ENCODE measurements around the gene LATS2.
"Not testable (repeated sequence)": the region's sequence is repeated elsewhere in the genome, so short reads cannot be mapped to it uniquely, and the experiment has no call there.

Gene LATS2

DNA sequence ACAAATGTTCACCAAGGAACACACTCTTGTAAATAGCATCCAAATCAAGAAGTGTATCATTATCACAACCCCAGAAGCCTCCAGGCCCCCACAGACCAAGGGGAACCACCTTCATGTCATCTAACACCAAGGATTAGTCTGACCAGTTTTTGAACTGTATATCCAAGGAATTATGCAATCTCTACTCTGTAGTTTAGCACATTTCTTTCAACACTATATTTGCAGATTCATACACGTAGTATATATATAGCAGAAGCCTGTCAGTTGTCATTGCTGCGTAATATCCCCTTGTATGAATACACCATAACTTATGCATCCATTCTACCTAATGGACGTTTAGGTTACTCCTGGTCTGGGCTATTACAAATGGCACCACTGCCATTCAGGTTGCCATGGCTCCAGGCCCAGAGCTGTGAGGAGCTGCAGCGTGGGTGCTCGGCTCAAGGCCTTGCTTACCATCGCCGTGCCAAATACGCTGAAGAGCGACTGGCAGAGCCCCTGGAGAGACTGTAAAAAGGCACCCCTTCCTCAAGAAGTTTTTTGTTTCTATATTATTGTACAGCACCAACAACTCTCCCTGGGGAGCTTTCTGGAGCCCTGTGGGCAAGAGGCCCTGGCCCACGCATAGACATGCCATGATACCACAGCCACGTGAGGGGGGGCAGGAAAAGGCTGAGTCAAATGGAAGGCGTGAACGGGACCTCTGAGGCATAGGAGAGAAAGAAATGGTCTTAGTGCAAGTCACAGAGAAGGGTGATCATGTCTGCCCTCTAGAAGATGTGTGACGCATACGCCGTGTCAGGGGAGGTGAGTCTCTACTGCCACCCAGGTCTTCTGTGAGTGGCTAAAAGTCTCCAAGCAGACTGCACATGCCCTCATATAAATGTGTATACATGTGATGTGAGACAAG, 10.8 kb downstream of the LATS2 start:
- TF ChIP-seq, protein P1, sequence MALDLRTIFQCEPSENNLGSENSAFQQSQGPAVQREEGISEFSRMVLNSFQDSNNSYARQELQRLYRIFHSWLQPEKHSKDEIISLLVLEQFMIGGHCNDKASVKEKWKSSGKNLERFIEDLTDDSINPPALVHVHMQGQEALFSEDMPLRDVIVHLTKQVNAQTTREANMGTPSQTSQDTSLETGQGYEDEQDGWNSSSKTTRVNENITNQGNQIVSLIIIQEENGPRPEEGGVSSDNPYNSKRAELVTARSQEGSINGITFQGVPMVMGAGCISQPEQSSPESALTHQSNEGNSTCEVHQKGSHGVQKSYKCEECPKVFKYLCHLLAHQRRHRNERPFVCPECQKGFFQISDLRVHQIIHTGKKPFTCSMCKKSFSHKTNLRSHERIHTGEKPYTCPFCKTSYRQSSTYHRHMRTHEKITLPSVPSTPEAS (tag by site-specific recombination; IDR thresholded peaks at IDR 0.05), result no peak
- TF ChIP-seq ZNF510 (tag by site-specific recombination; IDR thresholded peaks at IDR 0.05; ENCODE audit: insufficient replicate concordance), result no peak
- TF ChIP-seq ZNF791 (tag by site-specific recombination; IDR thresholded peaks at IDR 0.05), result no peak
- no peak for TF ChIP-seq PRDM4 (tag by site-specific recombination; IDR thresholded peaks at IDR 0.05)
- TF ChIP-seq ZNF654 (tag by site-specific recombination; IDR thresholded peaks at IDR 0.05; ENCODE audit: low read depth), result no peak
- no peak for TF ChIP-seq ZNF704 (tag by site-specific recombination; IDR thresholded peaks at IDR 0.05)
- TF ChIP-seq ZIC2 (tag by site-specific recombination; IDR thresholded peaks at IDR 0.05), result no peak
- no peak for TF ChIP-seq ZNF433 (tag by site-specific recombination; IDR thresholded peaks at IDR 0.05; ENCODE audit: low read depth)
- H3K36me3 ChIP-seq (ENCODE audit: control insufficient read depth in 2 of 2, insufficient read depth in 1 of 2, low read length in 2 of 2), result peaks cover 0 to 3% of the 10 kb centered on the region in 2 experiments; a peak in 1 of 3 replicates
- H3K27ac ChIP-seq (ENCODE audit: extremely low read depth, low read depth, low read length), result no peak overlapping the region
- ChIA-PET CTCF (no interaction called here), POLR2A (interaction anchor here (1.1 kb wide), 1 partner anchor 10 kb away, joined by 3 read pairs; no protein-coding TSS in a partner anchor)
- H3K4me3 ChIP-seq (ENCODE audit: low read depth, low read length), result no peak overlapping the region
- no peaks in the 10 kb centered on the region for H3K9me3 ChIP-seq (ENCODE audit: control insufficient read depth, insufficient read depth, low read depth, low read length)
- no peaks in the 10 kb centered on the region for H3K4me1 ChIP-seq (ENCODE audit: control insufficient read depth, insufficient read depth, low read length)

DNA sequence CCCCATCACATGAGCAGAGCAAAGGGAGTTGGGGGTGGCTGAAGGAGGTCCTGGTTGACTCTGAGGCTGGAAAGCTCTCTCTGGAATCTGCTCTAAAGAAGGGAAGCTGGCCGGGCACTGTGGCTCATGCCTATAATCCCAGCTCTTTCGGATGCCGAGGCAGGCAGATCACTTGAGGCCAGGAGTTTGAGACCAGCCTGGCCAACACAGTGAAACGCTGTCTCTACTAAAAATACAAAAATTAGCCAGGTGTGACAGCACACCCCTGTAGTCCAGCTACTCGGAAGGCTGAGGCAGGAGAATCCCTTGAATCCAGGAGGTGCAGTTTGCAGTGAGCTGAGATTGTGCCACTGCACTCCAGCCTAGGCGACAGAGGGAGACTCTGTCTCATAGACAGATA, 11.7 kb downstream of the LATS2 start:
- H3K4me3 ChIP-seq (ENCODE audit: low read depth, low read length); H3K27ac ChIP-seq (ENCODE audit: extremely low read depth, low read depth, low read length); CTCF ChIA-PET; H3K9me3 ChIP-seq (ENCODE audit: control insufficient read depth, insufficient read depth, low read depth, low read length); H3K4me1 ChIP-seq (ENCODE audit: control insufficient read depth, insufficient read depth, low read length): not testable (repeated sequence)
- POLR2A ChIA-PET, result interaction anchor here (1.1 kb wide), 1 partner anchor 10 kb away, joined by 3 read pairs; no protein-coding TSS in a partner anchor
- peaks cover 0 to 10% of the 10 kb centered on the region in 2 experiments; a peak in 1 of 3 replicates for H3K36me3 ChIP-seq (ENCODE audit: control insufficient read depth in 2 of 2, insufficient read depth in 1 of 2, low read length in 2 of 2)

DNA sequence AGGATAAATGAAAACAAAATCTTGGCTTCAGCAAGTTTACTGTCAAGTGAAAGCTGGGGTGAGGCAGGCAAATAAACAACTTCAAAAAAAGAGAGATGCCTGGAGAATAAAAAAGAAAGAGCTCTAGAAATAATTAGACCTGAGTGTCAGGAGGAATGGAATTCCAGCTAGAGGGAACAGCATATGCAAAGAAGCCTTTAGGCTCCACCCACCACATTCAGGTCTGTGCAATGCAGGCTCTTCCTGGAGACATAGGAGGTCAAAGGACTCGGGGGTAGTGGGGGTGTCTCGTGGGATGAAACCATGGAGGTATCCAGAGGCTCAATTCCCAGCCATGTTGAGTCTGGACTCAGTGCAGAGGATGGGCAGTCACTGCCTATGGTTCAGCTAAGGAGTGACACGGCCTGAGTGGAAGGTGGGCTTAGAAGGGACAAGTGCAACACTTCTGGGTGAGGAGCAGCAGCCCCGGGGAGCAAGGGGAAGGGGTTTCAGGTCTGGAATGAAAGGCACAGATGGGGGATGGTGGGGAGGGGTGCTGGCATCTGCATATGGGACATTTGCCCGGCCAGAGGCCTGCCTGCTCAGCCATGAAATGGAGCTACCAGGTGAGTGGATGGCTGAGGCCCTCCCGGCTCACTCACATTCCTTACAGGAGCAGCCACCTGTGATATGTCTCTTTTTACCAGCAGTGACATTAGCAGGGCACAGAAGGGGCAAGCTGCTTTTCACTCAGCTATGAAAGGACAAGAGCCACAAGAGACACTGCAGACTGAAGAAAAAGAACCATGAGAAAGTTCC, 12.3 kb downstream of the LATS2 start:
- Histone ChIP-seq H3K4me3 (ENCODE audit: low read depth, low read length) (no peak overlapping the region), H3K36me3 (ENCODE audit: control insufficient read depth in 2 of 2, insufficient read depth in 1 of 2, low read length in 2 of 2) (peaks cover 0 to 13% of the 10 kb centered on the region in 2 experiments; a peak in 1 of 3 replicates), H3K4me1 (ENCODE audit: control insufficient read depth, insufficient read depth, low read length) (no peaks in the 10 kb centered on the region), H3K9me3 (ENCODE audit: control insufficient read depth, insufficient read depth, low read depth, low read length) (no peaks in the 10 kb centered on the region), H3K27ac (ENCODE audit: extremely low read depth, low read depth, low read length) (no peak overlapping the region)
- POLR2A ChIA-PET, result interaction anchor here (1.1 kb wide), 1 partner anchor 11 kb away, joined by 3 read pairs; no protein-coding TSS in a partner anchor
- CTCF ChIA-PET, result interaction anchor here (0.7 kb wide), 1 partner anchor 252 kb away, joined by 4 read pairs; no protein-coding TSS in a partner anchor
- TF ChIP-seq ZNF114 (tag by site-specific recombination; IDR thresholded peaks at IDR 0.05) (no peak), ZNF184 (tag by site-specific recombination; IDR thresholded peaks at IDR 0.05) (no peak), WT1 (tag by site-specific recombination; IDR thresholded peaks at IDR 0.05) (no peak), ZNF311 (tag by site-specific recombination; IDR thresholded peaks at IDR 0.05; ENCODE audit: borderline replicate concordance) (no peak), ZSCAN30 (tag by site-specific recombination; IDR thresholded peaks at IDR 0.05) (no peak), GLI2 (tag by site-specific recombination; IDR thresholded peaks at IDR 0.05; ENCODE audit: borderline replicate concordance, low read depth) (no peak), ZNF214 (tag by site-specific recombination; IDR thresholded peaks at IDR 0.05; ENCODE audit: borderline replicate concordance) (no peak), ZNF548 (tag by site-specific recombination; IDR thresholded peaks at IDR 0.05) (no peak)
- TF ChIP-seq, protein P2, sequence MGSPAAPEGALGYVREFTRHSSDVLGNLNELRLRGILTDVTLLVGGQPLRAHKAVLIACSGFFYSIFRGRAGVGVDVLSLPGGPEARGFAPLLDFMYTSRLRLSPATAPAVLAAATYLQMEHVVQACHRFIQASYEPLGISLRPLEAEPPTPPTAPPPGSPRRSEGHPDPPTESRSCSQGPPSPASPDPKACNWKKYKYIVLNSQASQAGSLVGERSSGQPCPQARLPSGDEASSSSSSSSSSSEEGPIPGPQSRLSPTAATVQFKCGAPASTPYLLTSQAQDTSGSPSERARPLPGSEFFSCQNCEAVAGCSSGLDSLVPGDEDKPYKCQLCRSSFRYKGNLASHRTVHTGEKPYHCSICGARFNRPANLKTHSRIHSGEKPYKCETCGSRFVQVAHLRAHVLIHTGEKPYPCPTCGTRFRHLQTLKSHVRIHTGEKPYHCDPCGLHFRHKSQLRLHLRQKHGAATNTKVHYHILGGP (tag by site-specific recombination; IDR thresholded peaks at IDR 0.05), result no peak
- TF ChIP-seq, protein P3, sequence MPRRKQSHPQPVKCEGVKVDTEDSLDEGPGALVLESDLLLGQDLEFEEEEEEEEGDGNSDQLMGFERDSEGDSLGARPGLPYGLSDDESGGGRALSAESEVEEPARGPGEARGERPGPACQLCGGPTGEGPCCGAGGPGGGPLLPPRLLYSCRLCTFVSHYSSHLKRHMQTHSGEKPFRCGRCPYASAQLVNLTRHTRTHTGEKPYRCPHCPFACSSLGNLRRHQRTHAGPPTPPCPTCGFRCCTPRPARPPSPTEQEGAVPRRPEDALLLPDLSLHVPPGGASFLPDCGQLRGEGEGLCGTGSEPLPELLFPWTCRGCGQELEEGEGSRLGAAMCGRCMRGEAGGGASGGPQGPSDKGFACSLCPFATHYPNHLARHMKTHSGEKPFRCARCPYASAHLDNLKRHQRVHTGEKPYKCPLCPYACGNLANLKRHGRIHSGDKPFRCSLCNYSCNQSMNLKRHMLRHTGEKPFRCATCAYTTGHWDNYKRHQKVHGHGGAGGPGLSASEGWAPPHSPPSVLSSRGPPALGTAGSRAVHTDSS (tag by site-specific recombination; IDR thresholded peaks at IDR 0.05), result no peak

Measured in HEK293 (cell line).